SK-N-SH (cell line): ENCODE data around the gene HOXA6. TPM values are rescaled to one million over a fixed set of nuclear protein-coding genes. Genes with fewer than 3 reads are reported as not detected.

Experiments used
- CTCF ChIA-PET: fragments of 300-600, 350-600 bp; formaldehyde crosslinking; extraction: SDS; loops from one replicate; lab custom pipeline; 2021; lab: Yijun Ruan, JAX
- POLR2A ChIA-PET: fragments of 350-600 bp; sonication (Branson Sonifier 250); formaldehyde crosslinking; extraction: SDS; loops from one replicate; lab custom pipeline; 2020; ENCODE audit warnings: antibody characterized with exemption, inconsistent platforms; lab: Yijun Ruan, JAX
- DNase-seq: peaks from one replicate; pipeline ENCODE4 v3.0.0; 2012
- H2AFZ ChIP-seq: fragments of 200-600 bp; sonication (generic); 2 replicates; pipeline ENCODE4 v1.8.1; 2016; ENCODE audit warnings: antibody characterized with exemption, mild to moderate bottlenecking, low read depth
- H3F3A ChIP-seq: fragments of 200-600 bp; sonication (generic); replicated peaks from 2 replicates; pipeline ENCODE3; 2016; ENCODE audit warnings: antibody characterized with exemption, mild to moderate bottlenecking; ENCODE audit not compliant: insufficient read depth
- H3K27ac ChIP-seq, 2 experiments: fragments of 200-500 bp in 1 of 2; fragments of 200-600 bp in 1 of 2; sonication (Bioruptor generic) in 1 of 2; sonication (generic), shearing (Covaris generic) in 1 of 2; 2 replicates each; pipeline versions ENCODE4 v1.5.1 to v1.6.1; 2014 to 2016; ENCODE audit warnings: low read depth in 2 of 2, inconsistent platforms in 1 of 2, low read length in 1 of 2, mild to moderate bottlenecking in 1 of 2, mixed read lengths in 1 of 2
- H3K27me3 ChIP-seq: fragments of 200-600 bp; sonication (generic), shearing (Covaris generic); 2 replicates; pipeline ENCODE4 v1.6.1; 2016; ENCODE audit warnings: mixed run types; ENCODE audit not compliant: insufficient read depth
- H3K36me3 ChIP-seq, 2 experiments: fragments of 200-500 bp in 1 of 2; fragments of 200-600 bp in 1 of 2; sonication (Bioruptor generic) in 1 of 2; sonication (generic) in 1 of 2; replicated peaks in 1 of 2; 2 replicates each; pipeline versions ENCODE3 to v1.5.1; 2014 to 2016; ENCODE audit warnings: low read length in 1 of 2, mild to moderate bottlenecking in 1 of 2; ENCODE audit not compliant: insufficient read depth in 2 of 2, control insufficient read depth in 1 of 2
- H3K4me1 ChIP-seq, 2 experiments: fragments of 200-500 bp in 1 of 2; fragments of 200-600 bp in 1 of 2; sonication (Bioruptor generic) in 1 of 2; sonication (generic), shearing (Covaris generic) in 1 of 2; 2 replicates each; pipeline versions ENCODE4 v1.5.1 to v1.6.1; 2014 to 2016; ENCODE audit warnings: low read depth in 1 of 2, low read length in 1 of 2, mixed run types in 1 of 2; ENCODE audit not compliant: insufficient read depth in 2 of 2, control insufficient read depth in 1 of 2
- H3K4me2 ChIP-seq: fragments of 200-600 bp; sonication (generic), shearing (Covaris generic); 2 replicates; pipeline ENCODE4 v1.6.1; 2017; ENCODE audit warnings: mixed run types
- H3K4me3 ChIP-seq, 2 experiments: fragments of 200-500 bp in 1 of 2; fragments of 200-600 bp in 1 of 2; sonication (Bioruptor generic) in 1 of 2; sonication (generic), shearing (Covaris generic) in 1 of 2; 2 replicates each; pipeline versions ENCODE4 v1.5.1 to v1.8.1; 2014 to 2016; ENCODE audit warnings: low read depth in 2 of 2, inconsistent platforms in 1 of 2, low read length in 1 of 2, mild to moderate bottlenecking in 1 of 2, mixed read lengths in 1 of 2, moderate library complexity in 1 of 2
- H3K79me2 ChIP-seq: fragments of 200-600 bp; sonication (generic); 2 replicates; pipeline ENCODE4 v1.8.1; 2017; ENCODE audit warnings: mild to moderate bottlenecking; ENCODE audit not compliant: insufficient read depth
- H3K9ac ChIP-seq: fragments of 200-600 bp; sonication (generic); 2 replicates; pipeline ENCODE4 v1.6.1; 2017; ENCODE audit warnings: mixed run types
- H3K9me2 ChIP-seq: fragments of 200-600 bp; sonication (generic); 2 replicates; pipeline ENCODE4 v1.6.1; 2017; ENCODE audit warnings: mixed run types
- H3K9me3 ChIP-seq: fragments of 200-600 bp; sonication (generic); 2 replicates; pipeline ENCODE4 v1.6.1; 2017; ENCODE audit warnings: mixed run types, mild to moderate bottlenecking, moderate library complexity
- H4K20me1 ChIP-seq: fragments of 200-600 bp; sonication (generic); 2 replicates; pipeline ENCODE4 v1.6.1; 2017; ENCODE audit warnings: mild to moderate bottlenecking, mixed run types; ENCODE audit not compliant: insufficient read depth
- CHD2 ChIP-seq: fragments of 150-350 bp; IDR thresholded peaks from 2 replicates; pipeline ENCODE4 v1.6.1; 2018; ENCODE audit warnings: low read length; ENCODE audit not compliant: partially characterized antibody
- CTCF ChIP-seq: fragments of 200-600 bp; sonication (generic); IDR thresholded peaks from 2 replicates; pipeline ENCODE4 v1.6.1; 2017; ENCODE audit warnings: antibody characterized with exemption, mild to moderate bottlenecking, moderate library complexity
- ELF1 ChIP-seq: IDR thresholded peaks from 2 replicates; pipeline ENCODE4 v1.4.0; 2012
- EP300 ChIP-seq, 2 experiments: IDR thresholded peaks; 2 replicates each; pipeline versions ENCODE4 v1.4.0 to v1.6.1; 2012; ENCODE audit warnings: borderline replicate concordance in 1 of 2, low read depth in 1 of 2, low read length in 1 of 2
- EZH2phosphoT487 ChIP-seq: fragments of 200-600 bp; sonication (generic); IDR thresholded peaks from 2 replicates; pipeline ENCODE4 v1.6.1; 2017; ENCODE audit warnings: low read depth, mixed run types, mild to moderate bottlenecking, antibody characterized with exemption, moderate library complexity, borderline replicate concordance
- FOSL2 ChIP-seq: IDR thresholded peaks from 2 replicates; pipeline ENCODE4 v1.4.0; 2012; ENCODE audit warnings: low read depth, mild to moderate bottlenecking, moderate library complexity, borderline replicate concordance
- FOXJ3 ChIP-seq: sonication (generic); formaldehyde crosslinking; IDR thresholded peaks from 2 replicates; pipeline ENCODE4 v1.5.1; 2020; ENCODE audit warnings: mild to moderate bottlenecking, missing genetic modification reagents
- FOXM1 ChIP-seq: IDR thresholded peaks from 2 replicates; pipeline ENCODE4 v1.4.0; 2012; ENCODE audit warnings: low read depth, mild to moderate bottlenecking
- GABPA ChIP-seq: IDR thresholded peaks from 2 replicates; pipeline ENCODE4 v1.4.0; 2012; ENCODE audit warnings: low read depth, mild to moderate bottlenecking
- GATA2 ChIP-seq: sonication (generic); formaldehyde crosslinking; IDR thresholded peaks from 2 replicates; pipeline ENCODE4 v1.5.0; 2020; ENCODE audit warnings: mild to moderate bottlenecking, missing genetic modification reagents
- JUND ChIP-seq: IDR thresholded peaks from 2 replicates; pipeline ENCODE4 v1.4.0; 2012
- MEF2A ChIP-seq: IDR thresholded peaks from 2 replicates; pipeline ENCODE4 v1.4.0; 2012; ENCODE audit warnings: low read depth, borderline replicate concordance
- MXI1 ChIP-seq: IDR thresholded peaks from 2 replicates; pipeline ENCODE4 v1.6.1; 2012; ENCODE audit warnings: mild to moderate bottlenecking, low read depth, low read length, improper control_type of control experiment
- NFIC ChIP-seq: IDR thresholded peaks from 2 replicates; pipeline ENCODE4 v1.4.0; 2012; ENCODE audit warnings: borderline replicate concordance
- NRF1 ChIP-seq: IDR thresholded peaks from 2 replicates; pipeline ENCODE4 v1.6.1; 2012; ENCODE audit warnings: low read depth, mild to moderate bottlenecking, low read length
- POLR2AphosphoS5 ChIP-seq: IDR thresholded peaks from 2 replicates; pipeline ENCODE4 v1.6.1; 2012; ENCODE audit warnings: low read depth, low read length
- RAD21 ChIP-seq: IDR thresholded peaks from 2 replicates; pipeline ENCODE4 v1.6.1; 2012; ENCODE audit warnings: mild to moderate bottlenecking, low read length
- RCOR1 ChIP-seq: fragments of 150-350 bp; IDR thresholded peaks from 2 replicates; pipeline ENCODE4 v1.6.1; 2017; ENCODE audit warnings: antibody characterized with exemption, low read length
- SIN3A ChIP-seq: IDR thresholded peaks from 2 replicates; pipeline ENCODE4 v1.6.1; 2012; ENCODE audit warnings: low read depth, mild to moderate bottlenecking, low read length, moderate library complexity, borderline replicate concordance
- SMC3 ChIP-seq: IDR thresholded peaks from 2 replicates; pipeline ENCODE4 v1.6.1; 2012; ENCODE audit warnings: low read depth, low read length, improper control_type of control experiment
- TAF1 ChIP-seq: IDR thresholded peaks from 2 replicates; pipeline ENCODE4 v1.6.1; 2012; ENCODE audit warnings: low read depth, mild to moderate bottlenecking, low read length, moderate library complexity, borderline replicate concordance
- YY1 ChIP-seq: IDR thresholded peaks from 2 replicates; pipeline ENCODE4 v1.4.0; 2012; ENCODE audit warnings: low read depth, mild to moderate bottlenecking
- WGBS: methylation state at CpG from one replicate; pipeline ENCODE4 v1.1.6; 2017; ENCODE audit warnings: low lambda C conversion rate; 5-methylcytosine and 5-hydroxymethylcytosine counted together
- polyA plus RNA-seq, 3 experiments: library from polyadenylated mRNA; depleted of rRNA; stranded (reverse); fragments of >200 nt; gene quantifications; 2 replicates each; pipeline ENCODE4 v1.2.3, GENCODE V29; 2012
- TF ChIP-seq, protein P1 (sequence below): IDR thresholded peaks from 2 replicates; pipeline ENCODE4; 2012
- TF ChIP-seq, protein P2 (sequence below): IDR thresholded peaks from 2 replicates; pipeline ENCODE4 v1.6.1; 2012; ENCODE audit warnings: mild to moderate bottlenecking, low read depth, low read length, moderate library complexity

The HOXA6 gene
- polyA plus RNA-seq, 1 of the 3 experiments (the other 2 are of a cell fraction) = not detected

DNA sequence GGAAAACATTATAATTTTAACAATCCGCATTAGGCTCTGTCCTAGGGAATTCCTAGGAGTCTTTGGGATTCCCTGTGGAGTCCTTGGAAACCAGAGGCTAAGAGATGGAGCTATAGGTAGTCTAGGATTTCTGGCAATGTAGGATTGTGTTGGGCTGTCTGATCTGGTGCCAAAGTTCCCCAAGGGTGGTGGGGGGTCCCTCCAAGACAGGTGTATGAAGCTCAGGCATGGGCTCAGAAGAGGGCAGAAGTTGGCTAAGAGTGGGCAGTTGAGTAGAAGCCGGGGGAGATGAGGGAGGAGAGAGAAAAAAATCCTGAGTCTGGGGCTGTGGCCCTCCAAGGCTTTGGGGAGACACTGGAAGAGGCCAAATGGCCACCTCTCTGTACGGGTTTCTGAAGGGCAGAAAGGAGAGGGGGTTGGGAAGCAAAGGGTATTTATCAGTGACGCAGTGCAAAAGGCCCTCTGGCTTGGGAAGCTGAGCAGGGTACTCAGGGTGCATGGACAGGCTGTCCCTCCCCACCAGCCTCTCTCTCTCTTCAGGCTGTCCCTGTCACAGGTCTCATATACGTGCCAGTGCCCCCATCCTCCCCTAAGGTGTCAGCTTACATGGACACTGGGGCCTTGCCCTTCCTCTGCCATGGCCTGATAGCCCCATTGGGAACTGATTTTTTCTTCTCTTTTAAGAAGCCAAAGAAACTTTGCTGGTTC lies 929 bp downstream of the HOXA6 start:
- H3K79me2 ChIP-seq = no peaks in the 10 kb centered on the region
- H3K27ac ChIP-seq = no peak overlapping the region
- ChIA-PET POLR2A (no interaction called here), CTCF (interaction anchor here (0.5 to 10.9 kb wide), 3 partner anchors 12 to 49 kb away, joined by 3 to 270 read pairs (median 29); partner anchors contain the start of gene HOXA7)
- TF ChIP-seq YY1 = no peak
- TF ChIP-seq CTCF = no peak
- TF ChIP-seq MXI1 = no peak
- TF ChIP-seq POLR2AphosphoS5 = no peak
- no peak for TF ChIP-seq EZH2phosphoT487
- no peak for TF ChIP-seq MEF2A
- no peak for TF ChIP-seq FOXM1
- TF ChIP-seq NFIC = no peak
- no peak for TF ChIP-seq CHD2
- no peak for TF ChIP-seq FOXJ3
- TF ChIP-seq TAF1 = no peak
- no peak for TF ChIP-seq ELF1
- TF ChIP-seq JUND = no peak
- TF ChIP-seq GABPA = no peak
- TF ChIP-seq SIN3A = no peak
- no peak for TF ChIP-seq RCOR1
- no peak for TF ChIP-seq SMC3
- H2AFZ ChIP-seq = no peak overlapping the region
- peaks cover 100% of the 10 kb centered on the region for H3K27me3 ChIP-seq
- no peak overlapping the region for H3K4me2 ChIP-seq
- H3K4me1 ChIP-seq = peaks cover 12 to 20% of the 10 kb centered on the region in 2 experiments; a peak in 1 of 4 replicates
- 24% methylated on average over 5 of the region's 5 CpGs for WGBS
- no peaks in the 10 kb centered on the region for H4K20me1 ChIP-seq
- no peaks in the 10 kb centered on the region for H3K36me3 ChIP-seq
- DNase-seq = peak; percentile 29
- no peak overlapping the region for H3K4me3 ChIP-seq
- no peaks in the 10 kb centered on the region for H3K9me3 ChIP-seq
- no peaks in the 10 kb centered on the region for H3F3A ChIP-seq
- H3K9me2 ChIP-seq = no peaks in the 10 kb centered on the region
- no peak overlapping the region for H3K9ac ChIP-seq

DNA sequence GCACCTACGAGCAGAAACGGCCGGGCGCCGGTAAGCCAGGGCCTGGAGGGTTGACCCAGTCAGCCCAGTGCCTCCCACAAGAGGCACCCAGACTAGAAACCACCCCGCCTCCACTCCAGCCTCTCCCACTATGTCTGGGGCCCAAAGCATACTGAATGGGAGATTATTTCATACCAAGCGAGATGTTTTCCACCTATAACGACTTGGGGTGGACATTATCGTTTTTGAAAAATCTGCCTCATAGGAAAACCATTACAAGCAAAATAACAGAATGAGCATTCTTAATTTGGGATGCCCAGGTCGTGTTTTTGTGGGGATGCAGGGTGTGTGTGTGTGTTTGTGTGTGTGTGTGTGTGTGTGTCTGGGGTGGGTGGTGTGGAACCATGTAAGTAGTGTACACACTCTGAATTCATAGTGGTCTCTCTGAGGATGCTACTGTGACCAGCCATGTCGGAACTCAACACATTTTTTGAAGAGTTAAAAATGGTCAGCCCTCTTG lies 1.6 kb downstream of the HOXA6 start:
- H3K79me2 ChIP-seq = no peaks in the 10 kb centered on the region
- H3K4me1 ChIP-seq = peaks cover 12 to 16% of the 10 kb centered on the region in 2 experiments; a peak in 1 of 4 replicates
- no peaks in the 10 kb centered on the region for H4K20me1 ChIP-seq
- H3K36me3 ChIP-seq = no peaks in the 10 kb centered on the region
- H3K9ac ChIP-seq = no peak overlapping the region
- no peaks in the 10 kb centered on the region for H3K9me2 ChIP-seq
- DNase-seq = peak; percentile 39
- no peaks in the 10 kb centered on the region for H3F3A ChIP-seq
- no peak overlapping the region for H3K27ac ChIP-seq
- H3K27me3 ChIP-seq = peaks cover 100% of the 10 kb centered on the region
- 27% methylated on average over 7 of the region's 11 CpGs for WGBS
- H3K4me2 ChIP-seq = no peak overlapping the region
- no peaks in the 10 kb centered on the region for H3K9me3 ChIP-seq
- ChIA-PET POLR2A (no interaction called here), CTCF (interaction anchor here (3.1 to 10.9 kb wide), 3 partner anchors 13 to 292 kb away, joined by 29 to 270 read pairs (median 29); partner anchors contain the start of gene HOXA7)
- no peak overlapping the region for H2AFZ ChIP-seq
- no peak overlapping the region for H3K4me3 ChIP-seq
- TF ChIP-seq, protein P1, sequence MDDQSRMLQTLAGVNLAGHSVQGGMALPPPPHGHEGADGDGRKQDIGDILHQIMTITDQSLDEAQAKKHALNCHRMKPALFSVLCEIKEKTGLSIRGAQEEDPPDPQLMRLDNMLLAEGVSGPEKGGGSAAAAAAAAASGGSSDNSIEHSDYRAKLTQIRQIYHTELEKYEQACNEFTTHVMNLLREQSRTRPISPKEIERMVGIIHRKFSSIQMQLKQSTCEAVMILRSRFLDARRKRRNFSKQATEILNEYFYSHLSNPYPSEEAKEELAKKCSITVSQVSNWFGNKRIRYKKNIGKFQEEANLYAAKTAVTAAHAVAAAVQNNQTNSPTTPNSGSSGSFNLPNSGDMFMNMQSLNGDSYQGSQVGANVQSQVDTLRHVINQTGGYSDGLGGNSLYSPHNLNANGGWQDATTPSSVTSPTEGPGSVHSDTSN = no peak
- TF ChIP-seq EZH2phosphoT487 (no peak), FOXJ3 (no peak), RAD21 (no peak), GATA2 (no peak), JUND (no peak), NRF1 (no peak), FOSL2 (no peak), EP300 (IDR thresholded peaks at IDR 0.05; ENCODE audit: borderline replicate concordance in 1 of 2, low read depth in 1 of 2, low read length in 1 of 2) (no peak)
- TF ChIP-seq, protein P2, sequence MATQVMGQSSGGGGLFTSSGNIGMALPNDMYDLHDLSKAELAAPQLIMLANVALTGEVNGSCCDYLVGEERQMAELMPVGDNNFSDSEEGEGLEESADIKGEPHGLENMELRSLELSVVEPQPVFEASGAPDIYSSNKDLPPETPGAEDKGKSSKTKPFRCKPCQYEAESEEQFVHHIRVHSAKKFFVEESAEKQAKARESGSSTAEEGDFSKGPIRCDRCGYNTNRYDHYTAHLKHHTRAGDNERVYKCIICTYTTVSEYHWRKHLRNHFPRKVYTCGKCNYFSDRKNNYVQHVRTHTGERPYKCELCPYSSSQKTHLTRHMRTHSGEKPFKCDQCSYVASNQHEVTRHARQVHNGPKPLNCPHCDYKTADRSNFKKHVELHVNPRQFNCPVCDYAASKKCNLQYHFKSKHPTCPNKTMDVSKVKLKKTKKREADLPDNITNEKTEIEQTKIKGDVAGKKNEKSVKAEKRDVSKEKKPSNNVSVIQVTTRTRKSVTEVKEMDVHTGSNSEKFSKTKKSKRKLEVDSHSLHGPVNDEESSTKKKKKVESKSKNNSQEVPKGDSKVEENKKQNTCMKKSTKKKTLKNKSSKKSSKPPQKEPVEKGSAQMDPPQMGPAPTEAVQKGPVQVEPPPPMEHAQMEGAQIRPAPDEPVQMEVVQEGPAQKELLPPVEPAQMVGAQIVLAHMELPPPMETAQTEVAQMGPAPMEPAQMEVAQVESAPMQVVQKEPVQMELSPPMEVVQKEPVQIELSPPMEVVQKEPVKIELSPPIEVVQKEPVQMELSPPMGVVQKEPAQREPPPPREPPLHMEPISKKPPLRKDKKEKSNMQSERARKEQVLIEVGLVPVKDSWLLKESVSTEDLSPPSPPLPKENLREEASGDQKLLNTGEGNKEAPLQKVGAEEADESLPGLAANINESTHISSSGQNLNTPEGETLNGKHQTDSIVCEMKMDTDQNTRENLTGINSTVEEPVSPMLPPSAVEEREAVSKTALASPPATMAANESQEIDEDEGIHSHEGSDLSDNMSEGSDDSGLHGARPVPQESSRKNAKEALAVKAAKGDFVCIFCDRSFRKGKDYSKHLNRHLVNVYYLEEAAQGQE = no peak
